Gastroesophageal sphincter (tissue), 3 donors: ENCODE data around the gene PRKN.

Experiments
- EP300 ChIP-seq: sonication (generic); formaldehyde crosslinking; IDR thresholded peaks from one replicate; pipeline ENCODE4 v1.6.1; 2017; ENCODE audit warnings: antibody characterized with exemption, mild to moderate bottlenecking
- POLR2A ChIP-seq, 2 donors: fragments of 450-650 bp; IDR thresholded peaks; one replicate each; pipeline ENCODE4 v1.6.1; 2017; ENCODE audit warnings: antibody characterized with exemption in 2 of 2, mild to moderate bottlenecking in 2 of 2, moderate library complexity in 1 of 2
- POLR2AphosphoS5 ChIP-seq: sonication (generic); formaldehyde crosslinking; IDR thresholded peaks from one replicate; pipeline ENCODE4 v1.6.1; 2017; ENCODE audit warnings: antibody characterized with exemption
- TF ChIP-seq, protein P1 (sequence below), 4 experiments: fragments of 200-600 bp in 2 of 4; fragments of 450-650 bp in 2 of 4; sonication (generic) in 1 of 4; IDR thresholded peaks; one replicate each; pipeline ENCODE4 v1.5.1; 2017 to 2019; ENCODE audit warnings: antibody characterized with exemption in 4 of 4, mild to moderate bottlenecking in 2 of 4, moderate library complexity in 2 of 4

GRCh38 chr6:162026843-162027242 lies 700.7 kb downstream of the PRKN start:
- TF ChIP-seq, protein P1, sequence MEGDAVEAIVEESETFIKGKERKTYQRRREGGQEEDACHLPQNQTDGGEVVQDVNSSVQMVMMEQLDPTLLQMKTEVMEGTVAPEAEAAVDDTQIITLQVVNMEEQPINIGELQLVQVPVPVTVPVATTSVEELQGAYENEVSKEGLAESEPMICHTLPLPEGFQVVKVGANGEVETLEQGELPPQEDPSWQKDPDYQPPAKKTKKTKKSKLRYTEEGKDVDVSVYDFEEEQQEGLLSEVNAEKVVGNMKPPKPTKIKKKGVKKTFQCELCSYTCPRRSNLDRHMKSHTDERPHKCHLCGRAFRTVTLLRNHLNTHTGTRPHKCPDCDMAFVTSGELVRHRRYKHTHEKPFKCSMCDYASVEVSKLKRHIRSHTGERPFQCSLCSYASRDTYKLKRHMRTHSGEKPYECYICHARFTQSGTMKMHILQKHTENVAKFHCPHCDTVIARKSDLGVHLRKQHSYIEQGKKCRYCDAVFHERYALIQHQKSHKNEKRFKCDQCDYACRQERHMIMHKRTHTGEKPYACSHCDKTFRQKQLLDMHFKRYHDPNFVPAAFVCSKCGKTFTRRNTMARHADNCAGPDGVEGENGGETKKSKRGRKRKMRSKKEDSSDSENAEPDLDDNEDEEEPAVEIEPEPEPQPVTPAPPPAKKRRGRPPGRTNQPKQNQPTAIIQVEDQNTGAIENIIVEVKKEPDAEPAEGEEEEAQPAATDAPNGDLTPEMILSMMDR (IDR thresholded peaks at IDR 0.05): no peak
- no peak for TF ChIP-seq POLR2AphosphoS5
- TF ChIP-seq POLR2A (IDR thresholded peaks at IDR 0.05): no peak
- TF ChIP-seq EP300: no peak
